ES-I3 (cell line): Measurements from ENCODE around the gene ERMARD.

Source experiments
- H3K36me3 ChIP-seq: 2 replicates; pipeline ENCODE4 v1.6.1; 2013; ENCODE audit warnings: mild to moderate bottlenecking, low read length, control low read depth, moderate library complexity; ENCODE audit not compliant: insufficient read depth
- H3K4me1 ChIP-seq: 2 replicates; pipeline ENCODE4 v1.6.1; 2013; ENCODE audit warnings: mild to moderate bottlenecking, control low read depth, low read length; ENCODE audit not compliant: insufficient read depth
- H3K9ac ChIP-seq: 2 replicates; pipeline ENCODE4 v1.6.1; 2013; ENCODE audit warnings: low read depth, mild to moderate bottlenecking, low read length, moderate library complexity
- H3K9me3 ChIP-seq: 2 replicates; pipeline ENCODE4 v1.6.1; 2013; ENCODE audit warnings: mild to moderate bottlenecking, low read length, moderate library complexity; ENCODE audit not compliant: control insufficient read depth, insufficient read depth

ERMARD gene

DNA sequence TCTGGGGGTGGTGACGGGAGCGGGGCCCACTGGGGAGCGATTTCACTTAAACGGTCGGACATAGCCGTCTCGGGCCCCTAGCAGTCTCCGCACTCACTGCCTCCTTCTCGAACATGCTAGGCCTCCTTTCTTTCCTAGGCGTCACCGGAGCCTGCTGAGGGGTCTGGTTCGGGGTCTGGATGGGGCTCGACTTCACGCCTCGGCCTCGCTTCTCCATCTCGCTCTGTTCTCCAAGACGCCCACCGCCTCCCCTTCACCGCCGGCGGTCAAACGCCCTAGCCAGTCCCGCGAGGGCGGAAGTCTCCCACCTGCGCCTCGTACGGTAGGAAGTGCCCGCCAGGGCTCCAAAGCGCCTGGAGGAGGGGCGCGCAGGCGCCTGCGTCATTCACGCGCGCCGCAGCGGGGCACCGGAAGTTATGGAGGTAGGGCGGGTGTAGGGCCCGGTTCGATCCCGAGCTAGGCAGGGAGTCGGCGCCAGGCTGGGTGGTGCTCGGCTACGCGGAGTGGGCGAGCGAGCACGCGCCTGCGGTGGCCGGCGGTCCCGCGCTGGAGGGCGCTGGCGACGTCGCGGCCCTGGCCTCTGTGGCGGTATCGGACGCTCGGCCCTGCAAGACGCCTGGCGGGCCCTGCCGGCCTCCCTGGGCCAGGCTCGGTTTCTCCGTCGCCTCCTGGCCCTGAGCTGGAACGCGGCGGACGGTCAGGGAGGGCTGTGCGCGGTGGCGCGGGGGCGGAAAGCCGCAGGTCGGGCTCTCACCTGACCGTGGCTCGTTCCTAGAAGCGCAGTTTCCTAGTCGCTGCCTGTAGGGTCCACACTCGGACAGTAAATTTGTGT, at the start of gene ERMARD, which contains the start of gene DYNLT2:
Gene ERMARD (plus strand): TSS at position 381 of the 832 bp plus-strand sequence. CDS start 36 bp downstream, at position 417.
Gene DYNLT2 (minus strand): TSS at position 331 of the 832 bp plus-strand sequence. CDS start 114 bp downstream, at position 217.
- peak within 1 kb of the TSS; percentile 98 for H3K9ac ChIP-seq
- no peaks in the 10 kb centered on the region for H3K9me3 ChIP-seq
- no peaks in the 10 kb centered on the region for H3K36me3 ChIP-seq
- peaks cover 16% of the 10 kb centered on the region for H3K4me1 ChIP-seq

DNA sequence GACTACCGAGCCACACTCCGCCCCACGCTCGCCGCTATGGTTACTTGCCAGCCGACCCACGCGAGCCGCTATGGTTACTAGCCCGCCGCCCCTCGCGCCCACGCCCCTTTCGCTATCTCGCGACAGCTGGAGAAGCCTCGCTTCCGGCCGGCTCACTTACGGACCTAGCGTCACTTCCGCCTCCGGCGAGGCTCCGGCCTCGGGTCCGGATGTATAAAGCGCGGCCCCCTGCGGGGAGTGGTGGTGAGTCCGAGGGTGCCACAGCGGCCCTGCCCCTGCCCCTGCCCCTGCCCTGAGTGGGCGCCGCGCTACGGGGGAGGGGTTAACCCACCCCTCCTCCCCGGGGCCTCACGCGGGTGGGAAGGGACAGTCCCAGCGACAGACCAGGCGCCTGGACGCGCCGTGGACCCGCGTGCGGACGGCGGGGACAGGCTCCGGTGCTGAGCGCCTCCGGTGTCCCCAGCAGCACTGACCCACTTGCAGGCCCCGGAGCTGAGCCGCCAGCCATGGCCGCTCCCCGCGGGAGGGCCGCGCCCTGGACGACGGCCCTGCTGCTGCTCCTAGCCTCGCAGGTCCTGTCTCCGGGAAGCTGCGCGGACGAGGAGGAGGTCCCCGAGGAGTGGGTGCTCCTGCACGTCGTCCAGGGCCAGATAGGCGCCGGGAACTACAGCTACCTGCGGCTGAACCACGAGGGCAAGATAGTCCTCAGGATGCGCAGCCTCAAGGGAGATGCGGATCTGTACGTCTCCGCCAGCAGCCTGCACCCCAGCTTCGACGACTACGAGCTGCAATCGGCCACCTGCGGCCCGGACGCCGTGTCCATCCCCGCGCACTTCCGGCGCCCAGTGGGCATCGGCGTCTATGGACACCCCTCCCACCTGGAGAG, 49.2 kb upstream of the ERMARD start, which contains the start of the genes C6orf120 and WDR27:
Gene C6orf120 (plus strand): TSS at position 173 of the 886 bp plus-strand sequence. CDS start 334 bp downstream, at position 507.
Gene WDR27 (minus strand): TSS at position 76 of the 886 bp plus-strand sequence. CDS start 13,024 bp downstream, outside the sequence.
- Histone ChIP-seq H3K9me3 (no peaks in the 10 kb centered on the region), H3K9ac (peak within 1 kb of the TSS; percentile 88), H3K4me1 (peaks cover 15% of the 10 kb centered on the region), H3K36me3 (no peaks in the 10 kb centered on the region; the same call in 1 of the 2 replicates)

DNA sequence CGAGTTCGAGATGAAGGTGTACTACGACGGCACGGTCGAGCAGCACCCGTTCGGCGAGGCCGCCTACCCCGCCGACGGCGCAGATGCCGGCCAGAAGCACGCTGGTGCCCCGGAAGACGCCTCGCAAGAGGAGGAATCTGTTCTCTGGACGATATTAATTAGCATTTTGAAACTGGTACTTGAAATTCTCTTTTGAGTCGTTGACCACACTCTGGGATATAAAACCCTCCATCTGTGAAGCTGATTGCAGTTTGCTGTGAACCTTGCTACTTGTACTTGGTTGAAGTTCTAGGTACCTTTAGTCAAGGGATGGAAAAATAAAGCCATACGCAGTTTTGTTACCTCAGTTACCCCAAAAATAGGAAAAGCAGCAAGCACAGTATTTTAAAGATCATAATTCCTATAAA, 48.6 kb upstream of the ERMARD start:
- peaks cover 15% of the 10 kb centered on the region for H3K4me1 ChIP-seq

DNA sequence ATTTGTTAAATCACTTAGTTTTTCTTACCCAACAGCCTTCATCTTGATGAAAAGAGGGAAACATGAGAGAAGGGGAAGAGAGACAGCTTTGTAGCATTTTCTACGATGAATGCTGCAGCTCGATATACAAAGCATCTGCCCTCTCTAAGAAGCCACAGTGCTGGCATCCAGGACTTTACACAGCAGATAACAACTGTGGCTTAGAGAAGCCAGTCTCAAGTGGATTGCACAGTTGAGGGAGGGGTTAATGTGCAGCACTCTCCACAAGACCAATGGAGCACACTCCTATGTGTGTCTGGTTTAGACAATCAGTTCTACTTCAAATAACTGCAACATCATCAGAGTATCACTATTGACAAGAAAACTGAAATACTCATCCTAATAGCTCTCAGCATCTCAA, 43.6 kb upstream of the ERMARD start:
- Histone ChIP-seq H3K9ac (no peak overlapping the region), H3K36me3 (no peaks in the 10 kb centered on the region; the same call in 1 of the 2 replicates), H3K9me3 (no peaks in the 10 kb centered on the region), H3K4me1 (0 out of 2 replicates have a peak, but pooled peaks cover 5% of the 10 kb centered on the region)

More for the DNA sequence above, 48.6 kb upstream of the ERMARD start:
- no peaks in the 10 kb centered on the region; the same call in 1 of the 2 replicates for H3K36me3 ChIP-seq
- H3K9ac ChIP-seq, result peak overlapping the region; percentile 88
- H3K9me3 ChIP-seq, result no peaks in the 10 kb centered on the region

DNA sequence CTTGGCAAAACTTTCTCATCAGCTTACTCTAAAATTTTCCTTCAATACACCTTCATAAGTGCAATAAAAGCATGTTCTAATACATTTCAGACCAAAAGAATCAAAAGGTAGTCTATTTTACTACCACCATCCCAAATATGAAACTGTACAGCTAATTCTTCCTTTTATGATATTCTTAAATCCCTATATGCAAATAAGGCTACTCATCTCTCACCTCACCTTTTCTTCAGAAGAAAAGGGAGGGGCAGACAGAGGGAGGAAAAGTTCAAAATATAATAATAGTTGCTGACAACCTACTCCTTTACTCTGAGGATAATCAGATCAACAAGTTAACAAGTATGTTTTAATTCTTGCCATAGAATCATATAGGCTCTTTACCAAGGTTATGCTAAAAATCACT, 42.1 kb upstream of the ERMARD start:
- no peaks in the 10 kb centered on the region; the same call in 1 of the 2 replicates for H3K36me3 ChIP-seq
- H3K4me1 ChIP-seq, result no peaks in the 10 kb centered on the region
- H3K9me3 ChIP-seq, result no peaks in the 10 kb centered on the region
- H3K9ac ChIP-seq, result no peak overlapping the region

DNA sequence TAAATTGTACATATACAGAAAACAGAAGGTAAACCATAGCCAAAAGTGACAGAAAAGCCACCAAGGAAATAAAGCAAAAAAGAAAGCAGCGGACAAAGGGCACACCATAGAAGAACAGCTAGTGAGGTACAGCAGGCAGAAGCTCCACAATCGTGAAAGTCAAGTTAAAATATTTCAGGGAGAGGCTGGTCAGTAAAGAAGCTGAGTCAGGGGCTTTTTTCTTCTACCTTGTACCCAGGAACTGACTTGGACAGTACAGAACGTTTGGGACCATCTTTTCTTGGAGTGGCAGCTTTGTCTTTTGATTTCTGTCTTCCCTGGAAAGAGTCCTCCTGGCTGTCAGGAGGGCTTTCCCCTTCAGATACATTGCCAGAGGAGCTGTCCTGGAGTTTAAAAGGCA, 41.4 kb upstream of the ERMARD start:
- Histone ChIP-seq H3K9ac (no peak overlapping the region), H3K9me3 (no peaks in the 10 kb centered on the region)

DNA sequence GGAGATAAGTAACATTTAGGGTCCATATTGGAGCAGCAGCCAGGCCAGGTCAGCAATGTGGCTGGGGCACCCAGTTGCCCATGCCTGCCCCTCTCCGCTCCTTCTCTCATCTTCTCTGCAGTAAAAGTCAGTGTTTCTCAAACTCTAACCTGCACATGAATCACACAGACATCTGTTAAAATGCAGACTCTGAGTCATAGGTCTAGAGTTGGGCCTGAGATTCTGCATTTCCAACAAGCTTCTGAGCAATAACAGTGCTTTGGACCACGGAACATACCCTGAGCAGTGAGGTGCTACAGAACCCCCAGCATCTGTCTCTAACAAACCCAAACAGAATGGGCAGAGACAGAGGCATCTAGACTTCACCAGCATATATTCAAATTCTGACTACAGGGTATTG, 37.2 kb upstream of the ERMARD start:
- no peaks in the 10 kb centered on the region; the same call in 1 of the 2 replicates for H3K36me3 ChIP-seq
- no peak overlapping the region for H3K9ac ChIP-seq
- no peaks in the 10 kb centered on the region for H3K4me1 ChIP-seq
- H3K9me3 ChIP-seq, result no peaks in the 10 kb centered on the region

More for the DNA sequence above, 41.4 kb upstream of the ERMARD start:
- Histone ChIP-seq H3K36me3 (no peaks in the 10 kb centered on the region; the same call in 1 of the 2 replicates), H3K4me1 (no peaks in the 10 kb centered on the region)

DNA sequence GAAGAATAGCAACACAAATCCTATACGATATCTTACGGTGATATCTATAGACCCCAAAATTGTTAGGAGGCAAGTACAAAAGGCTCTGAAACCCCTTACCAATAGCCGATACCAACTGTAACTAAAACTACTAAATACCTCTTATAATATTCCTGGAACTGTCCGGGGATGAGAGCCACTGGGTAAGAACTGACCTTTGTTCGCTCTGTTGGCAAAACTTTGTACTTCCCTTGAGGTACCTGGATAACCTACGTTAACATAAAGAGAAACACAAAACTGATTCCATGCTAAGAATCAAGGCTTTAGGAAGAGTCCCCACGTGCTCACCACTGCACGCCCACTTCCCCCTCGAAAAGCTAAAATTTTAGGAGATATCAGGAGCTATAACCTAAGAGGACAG, 36.8 kb upstream of the ERMARD start:
- Histone ChIP-seq H3K9ac (no peak overlapping the region), H3K9me3 (no peaks in the 10 kb centered on the region), H3K4me1 (no peaks in the 10 kb centered on the region), H3K36me3 (no peaks in the 10 kb centered on the region; the same call in 1 of the 2 replicates)

DNA sequence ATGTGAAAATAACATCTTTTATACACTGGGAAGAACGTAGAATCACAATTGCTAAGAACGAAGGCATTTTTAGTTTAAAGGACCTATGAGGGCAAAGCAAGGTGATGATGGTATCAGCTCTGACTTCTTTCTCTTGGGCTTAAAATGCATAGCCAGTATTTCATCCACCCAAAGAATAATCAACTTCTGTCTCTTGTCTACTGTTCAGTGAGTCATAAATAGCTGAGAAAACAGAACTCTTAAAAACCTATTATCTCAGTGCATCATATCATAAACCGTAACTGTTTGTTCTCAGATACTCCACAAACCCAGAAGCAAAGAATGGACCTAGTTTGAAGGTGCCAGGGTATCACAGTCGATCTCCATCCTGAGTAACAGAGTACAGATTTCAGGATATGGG, 32.3 kb upstream of the ERMARD start:
- Histone ChIP-seq H3K36me3 (no peaks in the 10 kb centered on the region), H3K9ac (no peak overlapping the region), H3K9me3 (no peaks in the 10 kb centered on the region), H3K4me1 (peaks cover 4% of the 10 kb centered on the region; the same call in 1 of the 2 replicates)

DNA sequence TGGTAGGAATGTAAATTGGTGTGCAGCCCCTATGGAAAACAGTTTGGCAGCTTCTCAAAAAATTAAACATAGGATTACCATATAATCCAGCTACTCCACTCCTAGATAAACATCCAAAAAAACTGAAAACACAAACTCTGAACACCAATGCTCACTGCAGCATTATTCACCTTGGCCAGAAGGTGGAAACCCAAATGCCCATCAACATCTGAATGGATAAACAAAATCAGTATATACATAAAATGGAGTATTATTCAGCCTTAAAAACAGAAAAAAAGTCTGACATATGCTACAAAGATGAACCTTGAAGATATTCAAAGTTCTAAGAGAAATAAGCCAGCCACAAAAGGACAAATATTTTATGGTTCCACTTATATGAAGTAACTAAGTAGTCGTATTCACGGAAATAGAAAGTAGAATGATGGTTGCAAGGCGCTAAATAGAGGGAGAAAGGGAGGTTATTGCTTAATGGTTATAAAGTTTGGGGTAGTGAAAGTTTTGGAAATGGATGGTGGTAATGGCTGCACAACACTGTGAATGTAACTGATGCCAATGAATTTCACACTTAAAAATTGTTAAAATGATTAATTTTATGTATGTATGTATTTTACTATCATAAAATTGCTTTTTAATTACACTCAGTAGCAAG, 31.1 kb upstream of the ERMARD start:
- no peak overlapping the region for H3K9ac ChIP-seq
- no peaks in the 10 kb centered on the region for H3K36me3 ChIP-seq
- H3K4me1 ChIP-seq, result peaks cover 4% of the 10 kb centered on the region; the same call in 1 of the 2 replicates
- no peaks in the 10 kb centered on the region for H3K9me3 ChIP-seq

DNA sequence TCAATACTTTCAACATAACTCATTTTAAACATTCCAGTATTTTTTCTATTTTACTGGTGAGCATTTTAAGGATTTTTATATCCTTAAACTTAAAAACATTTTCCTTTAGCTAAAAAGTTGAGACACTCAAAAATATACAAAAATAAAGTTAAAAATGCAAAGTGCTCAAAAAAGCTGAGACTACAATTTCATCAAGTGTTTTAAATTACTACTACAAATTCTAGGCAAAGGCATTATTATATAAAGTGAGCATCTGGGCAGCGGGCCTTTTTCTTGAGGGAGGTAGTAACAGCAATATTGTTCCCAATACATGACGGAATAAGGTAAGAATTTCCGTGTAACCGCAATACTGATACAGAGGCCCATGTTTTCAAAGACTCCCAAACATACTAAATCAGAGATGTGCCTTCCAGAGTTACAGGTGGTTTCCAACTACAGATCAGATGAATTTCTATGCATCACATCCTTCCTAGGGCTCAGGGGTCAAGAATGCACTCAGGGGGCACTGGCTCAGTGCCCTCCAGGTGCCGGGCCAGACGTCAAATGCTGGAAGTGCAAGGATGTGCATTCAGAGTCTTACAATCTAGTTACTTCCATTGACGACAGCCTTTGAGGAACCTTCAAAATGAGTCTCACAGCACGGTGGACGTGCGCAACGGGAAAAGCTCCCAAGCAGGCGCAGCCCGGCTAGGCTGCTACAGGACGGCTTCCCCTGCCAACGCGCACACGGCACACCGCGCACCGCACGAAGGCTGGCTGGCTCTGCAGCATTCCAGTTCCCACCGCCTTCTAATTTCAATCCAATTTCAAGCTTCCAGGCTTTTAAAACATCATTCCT, 28.8 kb upstream of the ERMARD start:
- no peaks in the 10 kb centered on the region for H3K9me3 ChIP-seq
- peak overlapping the region; percentile 94 for H3K9ac ChIP-seq
- no peaks in the 10 kb centered on the region for H3K36me3 ChIP-seq
- peaks cover 4% of the 10 kb centered on the region; the same call in 1 of the 2 replicates for H3K4me1 ChIP-seq

DNA sequence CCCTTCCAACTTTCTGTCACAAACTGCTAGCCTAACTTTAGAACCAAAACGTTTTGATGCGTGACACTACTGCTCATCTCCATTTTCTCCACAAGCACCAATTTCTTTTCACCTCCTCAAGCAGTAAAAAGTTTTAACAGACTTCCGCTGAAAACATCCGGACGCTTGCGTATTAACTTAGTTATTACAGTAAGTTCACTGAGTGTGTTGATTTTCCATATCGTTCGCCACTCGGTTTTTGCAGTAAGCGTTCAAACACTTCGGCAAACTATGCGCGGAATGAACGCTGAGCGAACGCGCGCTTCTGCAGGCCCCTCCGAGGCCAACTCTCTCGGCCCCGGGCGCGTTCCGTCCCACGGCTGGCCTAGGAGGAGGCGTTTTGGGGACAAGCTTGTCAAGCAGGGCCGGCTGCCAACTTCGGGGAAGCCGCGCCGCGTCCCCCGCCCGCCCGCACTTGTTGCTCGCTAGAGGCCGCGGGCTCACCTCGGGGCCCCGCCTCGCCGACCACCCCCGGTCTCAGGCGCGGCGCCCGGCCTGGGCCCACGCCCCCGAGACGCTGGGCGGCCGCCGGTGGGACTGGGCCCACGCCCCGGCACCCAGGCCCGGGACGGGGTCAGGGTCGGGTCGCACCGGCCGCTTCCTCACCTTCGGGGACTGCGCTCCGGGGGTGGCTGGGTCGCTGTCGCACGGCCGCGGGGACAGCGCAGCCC, 28.1 kb upstream of the ERMARD start:
- H3K9me3 ChIP-seq, result no peaks in the 10 kb centered on the region
- peaks cover 4% of the 10 kb centered on the region; the same call in 1 of the 2 replicates for H3K4me1 ChIP-seq
- H3K36me3 ChIP-seq, result no peaks in the 10 kb centered on the region
- peak overlapping the region; percentile 94 for H3K9ac ChIP-seq
